GM12865 (cell line): Measurements from ENCODE around the gene USH1G.

Source experiments
- DNase-seq: peaks from one replicate; pipeline ENCODE4 v3.0.0; 2010; ENCODE audit warnings: low read depth
- H3K4me3 ChIP-seq: 2 replicates; pipeline ENCODE4 v1.5.1; 2011; ENCODE audit warnings: mild to moderate bottlenecking, low read depth, low read length, control low read depth
- CTCF ChIP-seq: IDR thresholded peaks from 2 replicates; pipeline ENCODE4 v1.5.1; 2011; ENCODE audit warnings: low read length, control low read depth, low read depth, inconsistent platforms; ENCODE audit not compliant: insufficient read depth; ENCODE audit errors: missing control alignments

USH1G gene

GRCh38 chr17:74868251-74868907, 54.7 kb downstream of the USH1G start:
- no peak overlapping the region for H3K4me3 ChIP-seq
- TF ChIP-seq CTCF, result no peak
- no peak for DNase-seq

- no peak for DNase-seq
- H3K4me3 ChIP-seq, result no peak overlapping the region
- no peak for TF ChIP-seq CTCF
Measured at GRCh38 chr17:74866198-74866835, 56.7 kb downstream of the USH1G start.
